Right lobe of liver (tissue), 4 donors: ENCODE measurements around the gene HHIP.

ENCODE experiments used
- CTCF ChIP-seq, 4 donors: fragments of 200-600 bp in 3 of 4; fragments of 450-650 bp in 1 of 4; IDR thresholded peaks; one replicate each; pipeline versions ENCODE4 v1.5.1 to v1.8.0; 2016 to 2022; ENCODE audit warnings: antibody characterized with exemption in 4 of 4, mild to moderate bottlenecking in 2 of 4
- POLR2A ChIP-seq: fragments of 450-650 bp; IDR thresholded peaks from one replicate; pipeline ENCODE4 v1.6.1; 2017; ENCODE audit warnings: antibody characterized with exemption, mild to moderate bottlenecking
- donor health status: DM: no; HTN: no; CAD: no.
- donor health status: DM: no; HTN: no; CAD: no.
- donor health status: DM: no; HTN: yes; CAD: no.

- TF ChIP-seq CTCF (IDR thresholded peaks at IDR 0.05) (no peak), POLR2A (no peak)
Observed at GRCh38 chr4:144685911-144686310, 40.0 kb downstream of the HHIP start.
